Activated CD8-positive, alpha-beta memory T cell treated with anti-CD3 and anti-CD28 coated beads, Interleukin-2, amount 50 U/mL, for 4 hours (primary cell): ENCODE results near the gene ANKRD18B.
"Not testable (repeated sequence)": the region's sequence is repeated elsewhere in the genome, so short reads cannot be mapped to it uniquely, and the experiment has no call there.

Source experiments
- DNase-seq: peaks from one replicate; pipeline ENCODE4 v3.0.0-alpha.2; 2020

ANKRD18B gene

DNA sequence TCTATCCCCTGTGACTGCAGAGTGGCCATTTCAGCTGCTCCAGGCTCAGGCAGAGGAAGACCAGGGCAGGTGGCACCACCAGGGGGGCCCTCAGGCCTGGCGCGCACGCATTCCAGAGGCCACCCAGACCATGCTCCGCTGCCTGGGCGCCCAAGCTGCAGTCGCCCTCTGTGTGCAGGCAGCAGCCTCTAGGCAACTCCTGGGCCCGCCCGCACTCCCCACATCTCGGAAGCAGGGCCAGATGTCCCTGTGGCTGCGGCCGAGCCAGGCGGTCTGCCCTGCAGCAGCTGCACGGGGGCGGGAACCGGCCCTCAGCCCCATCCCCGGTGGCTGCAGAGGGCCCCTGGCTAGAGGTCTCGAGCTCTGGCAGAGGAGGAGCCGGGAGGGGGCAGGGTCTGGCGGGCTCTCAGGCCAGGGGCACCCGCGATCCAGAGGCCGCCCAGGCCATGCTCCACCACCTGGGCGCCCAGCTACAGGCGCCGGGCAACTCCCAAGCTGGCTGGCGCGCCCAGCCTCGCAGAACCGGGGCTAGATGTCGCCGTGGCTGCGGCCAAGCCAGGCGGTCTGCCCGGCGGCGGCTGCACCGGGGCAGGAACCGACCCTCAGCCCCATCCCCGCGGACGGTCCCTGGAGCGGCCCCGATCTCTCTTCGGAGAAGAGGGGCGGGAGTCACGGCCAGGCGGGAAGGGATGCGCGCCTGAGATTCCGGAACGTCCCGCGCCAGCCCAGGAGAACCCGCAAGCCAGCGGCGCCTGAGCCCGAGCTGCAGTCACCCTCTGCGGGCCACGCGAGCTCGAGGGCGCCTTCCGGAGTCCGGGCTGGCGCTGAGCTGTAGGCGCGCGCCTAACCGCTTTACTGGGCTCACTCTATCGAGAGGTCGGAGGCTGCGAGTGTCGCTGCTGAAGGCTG, at the start of gene ANKRD18B:
Gene ANKRD18B, plus strand, starts transcription at position 855 of the 909 bp plus-strand sequence. CDS start 239 bp downstream, outside the sequence.
- peak; percentile 35 for DNase-seq

DNA sequence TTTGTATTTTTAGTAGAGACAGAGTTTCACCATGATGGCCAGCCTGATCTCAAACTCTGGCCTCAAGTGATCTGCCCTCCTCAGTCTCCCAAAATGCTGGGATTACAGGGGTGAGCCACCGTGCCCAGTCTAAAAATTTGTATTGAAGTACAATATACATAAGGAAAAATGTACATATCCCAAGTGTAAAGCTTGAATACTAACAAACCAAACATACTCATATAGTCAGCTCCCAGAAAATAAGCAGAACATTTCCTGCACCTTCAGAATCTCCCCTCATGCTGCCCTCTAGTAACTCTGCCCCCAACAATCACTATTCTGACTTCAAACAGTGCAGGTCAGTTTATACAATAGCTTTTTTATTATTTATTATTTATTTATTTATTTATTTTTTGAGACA, 48.7 kb upstream of the ANKRD18B start:
- DNase-seq: no peak

DNA sequence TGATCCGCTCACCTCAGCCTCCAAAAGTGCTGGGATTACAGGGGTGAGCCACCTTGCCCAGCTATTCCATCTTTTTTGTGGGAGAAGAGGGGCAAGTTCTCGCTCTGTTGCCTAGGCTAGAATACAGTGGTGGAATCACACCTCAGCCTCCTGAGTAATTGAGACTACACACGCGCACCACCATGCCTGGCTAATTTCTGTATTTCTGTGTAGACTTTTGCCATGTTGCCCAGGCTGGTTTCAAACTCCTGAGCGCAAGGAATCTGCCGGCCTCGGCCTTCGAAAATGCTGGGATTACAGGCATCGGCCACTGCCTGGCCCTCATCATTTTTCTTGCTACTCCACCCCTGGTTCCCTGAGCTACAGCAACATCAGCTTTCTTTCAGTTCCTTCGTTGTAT, 47.5 kb upstream of the ANKRD18B start:
- DNase-seq: no peak

DNA sequence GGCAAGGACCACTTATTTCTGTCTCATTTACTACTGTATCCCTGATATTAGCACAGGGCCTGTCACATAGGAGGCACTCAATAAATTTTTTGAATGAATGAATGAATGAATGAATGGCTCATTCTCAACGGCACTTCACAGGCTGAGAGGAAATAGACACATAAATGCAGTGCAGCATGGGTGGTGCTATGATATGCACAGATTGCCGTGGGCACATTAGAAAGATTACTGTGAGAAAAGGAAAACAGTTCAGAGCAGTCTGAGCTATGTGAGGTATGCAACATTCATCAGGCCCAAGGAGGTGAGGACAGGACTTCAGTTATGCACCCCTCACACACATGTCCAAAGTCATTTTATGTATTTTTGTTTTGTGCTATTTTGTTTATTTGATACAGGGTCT, 43.9 kb upstream of the ANKRD18B start:
- DNase-seq: no peak

DNA sequence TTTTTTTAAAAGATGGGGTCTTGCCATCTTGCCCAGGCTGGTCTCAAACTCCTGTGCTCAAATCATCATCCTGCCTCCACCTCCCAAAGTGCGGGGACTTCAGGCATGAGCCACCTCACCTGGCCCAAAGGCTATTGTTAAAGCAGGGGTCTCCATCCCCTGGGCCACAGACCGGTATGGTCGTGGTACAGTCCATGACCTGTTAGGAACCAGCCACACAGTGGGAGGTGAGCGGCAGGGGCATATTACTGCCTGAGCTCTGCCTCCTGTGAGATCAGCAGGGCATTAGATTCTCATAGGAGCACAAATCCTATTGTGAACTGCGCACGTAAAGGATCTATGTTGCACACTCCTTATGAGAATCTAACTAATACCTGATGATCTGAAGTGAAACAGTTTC, 43.1 kb upstream of the ANKRD18B start:
- no peak for DNase-seq

DNA sequence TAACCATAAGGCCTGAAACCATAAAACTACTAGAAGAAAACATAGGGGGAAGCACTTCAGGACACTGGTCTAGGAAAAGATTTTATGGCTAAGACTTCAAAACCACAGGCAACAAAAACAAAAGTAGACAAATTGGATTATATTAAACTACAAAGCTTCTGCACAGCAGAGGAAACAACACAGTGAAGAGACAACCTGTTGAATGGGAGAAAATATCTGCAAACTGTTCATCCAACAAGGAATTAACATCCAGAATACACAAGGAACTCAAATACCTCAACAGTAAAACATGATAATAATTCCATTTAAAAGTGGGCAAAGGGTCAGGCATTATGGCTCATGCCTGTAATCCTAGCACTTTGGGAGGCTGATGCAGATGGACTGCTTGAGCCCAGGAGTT, 38.7 kb upstream of the ANKRD18B start:
- not testable (repeated sequence) for DNase-seq

DNA sequence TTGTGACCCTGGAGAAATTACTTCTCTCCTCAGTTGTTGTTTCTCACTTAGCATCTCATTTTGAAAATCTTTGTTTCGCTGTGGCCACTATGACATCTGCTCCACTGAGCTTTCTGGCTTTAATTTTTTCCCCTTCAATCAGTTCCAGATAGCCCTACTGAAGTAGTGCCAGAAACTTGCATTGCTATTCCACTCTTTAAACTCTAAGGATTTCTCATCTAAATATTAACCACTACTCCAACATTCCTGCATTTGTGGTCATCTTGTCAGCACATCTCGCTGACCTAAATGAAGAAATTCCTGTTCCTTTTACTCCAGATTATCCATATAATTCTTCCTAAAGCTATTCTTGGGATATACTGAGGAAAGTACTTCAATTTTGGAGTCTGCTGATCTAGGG, 35.0 kb upstream of the ANKRD18B start:
- DNase-seq: no peak

DNA sequence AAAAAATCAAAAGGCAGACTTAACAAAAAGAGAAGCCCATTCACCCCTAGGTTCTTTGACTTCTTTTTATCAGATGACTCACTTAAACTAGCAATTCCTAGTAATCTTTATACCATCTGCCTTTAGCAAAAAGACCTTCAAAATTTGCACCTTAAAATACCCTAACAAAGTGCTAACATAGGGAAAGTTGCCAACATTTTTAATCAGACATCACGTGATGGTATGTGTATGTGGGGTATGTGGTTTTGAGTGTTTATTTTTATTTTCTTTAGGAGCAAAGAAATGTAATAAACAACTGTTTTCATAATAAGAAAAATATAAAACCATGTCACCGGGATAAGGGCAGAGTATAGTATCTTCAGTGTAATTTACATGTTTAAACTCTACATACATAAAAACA, 30.2 kb upstream of the ANKRD18B start:
- DNase-seq: not testable (repeated sequence)

DNA sequence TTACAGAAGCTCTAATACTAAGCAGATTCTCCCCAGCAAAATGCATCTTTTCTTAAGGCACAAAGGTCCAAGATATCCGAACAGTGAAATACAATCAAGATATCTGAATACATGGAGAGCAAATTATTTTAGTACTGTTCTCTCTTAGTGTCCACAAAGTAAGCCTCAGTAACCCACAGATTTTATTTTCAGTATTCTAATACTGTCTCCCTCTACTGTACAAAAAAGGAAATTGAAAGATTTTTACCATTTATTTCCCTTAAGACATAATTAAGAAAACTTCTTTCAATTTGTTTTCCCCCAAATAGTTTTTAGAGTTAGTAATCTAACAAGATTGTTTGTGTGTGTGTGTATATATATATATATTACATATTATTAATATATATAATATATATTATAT, 25.7 kb upstream of the ANKRD18B start:
- no peak for DNase-seq

DNA sequence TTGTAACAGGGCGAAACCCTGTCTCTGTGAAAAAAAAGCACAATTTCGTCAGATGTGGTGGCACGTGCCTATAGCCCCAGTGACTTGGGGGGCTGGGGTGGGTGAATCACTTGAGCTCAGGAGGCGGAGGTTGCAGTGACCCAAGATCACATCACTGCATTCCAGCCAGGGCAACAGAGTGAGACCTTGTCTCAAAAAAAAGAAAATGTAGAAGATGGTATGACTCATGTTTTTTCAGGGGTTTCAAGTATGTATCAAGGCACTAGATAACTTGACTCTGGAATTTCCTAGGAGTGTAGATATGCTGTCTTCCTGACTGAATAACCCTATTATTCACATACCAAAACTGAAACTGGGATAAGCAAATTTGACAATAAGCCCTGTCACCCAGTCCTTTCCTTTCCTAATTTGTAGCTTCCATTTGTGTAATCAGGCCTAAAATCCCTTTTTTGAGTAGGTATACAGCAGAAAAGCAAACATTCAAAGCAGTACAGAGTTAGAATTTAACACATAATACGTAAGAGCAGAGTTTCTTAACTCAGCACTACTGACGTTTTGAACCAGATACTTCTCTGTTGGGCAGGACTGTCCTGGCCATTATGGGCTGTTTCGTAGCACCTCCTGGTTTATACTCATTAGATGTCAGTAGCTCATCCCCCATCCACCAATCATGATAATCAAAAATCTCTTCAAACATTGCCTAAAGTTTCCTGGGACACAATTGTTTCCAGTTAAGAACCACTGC, 17.3 kb upstream of the ANKRD18B start:
- no peak for DNase-seq

DNA sequence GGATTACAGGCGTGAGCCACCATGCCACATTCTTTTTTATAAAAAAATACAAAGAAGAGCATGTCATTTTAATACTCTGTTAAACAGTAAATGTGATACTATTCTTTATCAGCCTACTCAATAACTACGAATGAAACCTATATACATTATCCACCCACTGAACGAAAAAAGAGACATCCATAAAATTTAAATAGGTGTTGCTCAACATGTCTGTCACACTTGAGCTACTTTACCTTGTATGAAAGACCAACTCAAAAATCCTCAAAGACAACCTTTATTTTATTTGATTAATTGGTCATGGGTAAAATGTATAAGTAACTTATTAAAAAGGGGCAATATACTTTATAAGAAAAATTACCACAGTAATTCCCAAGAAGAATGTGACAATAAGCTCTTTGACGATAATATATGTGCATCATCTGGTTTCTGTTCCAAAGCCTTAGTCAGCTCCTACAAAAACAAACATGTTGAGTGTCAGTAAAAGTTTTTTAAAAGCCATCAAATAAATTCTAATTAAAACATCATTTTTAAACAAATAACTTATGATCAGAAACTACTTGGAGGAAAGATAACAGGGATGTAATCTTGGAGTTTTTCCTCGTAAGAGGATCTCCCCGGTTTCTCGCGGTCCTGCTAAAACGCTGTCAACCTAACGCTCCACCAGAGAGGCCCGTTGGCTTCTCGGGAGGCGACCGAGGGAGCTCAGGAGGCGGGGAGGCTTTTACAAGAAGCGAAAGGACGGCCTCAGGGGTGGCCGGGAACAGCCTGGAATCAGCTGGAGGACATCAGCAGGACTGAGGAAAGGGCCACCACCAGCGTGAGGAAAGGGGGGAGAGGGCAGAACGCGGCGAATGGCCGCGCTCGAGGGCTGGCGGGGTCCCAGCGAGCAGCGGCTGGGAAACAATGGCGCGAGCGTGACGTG, 13.5 kb upstream of the ANKRD18B start:
- peak; percentile 34 for DNase-seq

DNA sequence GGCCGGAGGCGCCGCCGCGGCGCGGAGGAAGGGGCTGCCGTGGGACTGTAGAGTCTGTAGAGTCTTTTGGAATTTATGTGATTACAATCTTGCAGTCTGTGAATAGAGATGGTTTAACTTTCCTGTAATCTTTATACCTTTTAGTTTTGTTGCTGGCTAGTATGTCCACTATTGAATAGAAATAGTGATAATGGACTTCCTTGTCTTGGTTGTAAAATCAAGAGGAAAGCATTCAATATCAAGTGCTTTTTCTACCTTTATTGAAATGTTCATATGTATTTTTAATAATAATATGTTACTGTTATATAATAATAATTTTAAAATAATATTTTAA, 12.9 kb upstream of the ANKRD18B start:
- not testable (repeated sequence) for DNase-seq

DNA sequence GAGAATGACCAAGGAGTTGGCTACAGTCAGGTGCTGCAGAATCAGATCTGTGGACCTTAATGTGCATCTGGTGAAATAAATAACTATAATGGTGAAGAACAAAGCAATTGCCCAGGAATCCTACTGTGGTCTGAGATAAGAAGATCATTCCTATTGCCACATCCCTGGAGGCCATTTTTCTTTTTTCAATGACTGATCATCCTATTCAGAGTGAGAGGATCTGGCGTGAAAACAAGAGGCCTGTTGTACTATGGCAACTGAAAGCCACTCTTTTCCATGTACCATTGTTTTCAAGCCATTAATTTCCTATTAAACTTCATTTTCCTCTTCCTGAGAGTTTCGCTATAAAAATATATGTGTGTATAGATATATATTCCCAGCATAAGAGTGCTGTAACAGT, 11.5 kb upstream of the ANKRD18B start:
- DNase-seq: not testable (repeated sequence)

DNA sequence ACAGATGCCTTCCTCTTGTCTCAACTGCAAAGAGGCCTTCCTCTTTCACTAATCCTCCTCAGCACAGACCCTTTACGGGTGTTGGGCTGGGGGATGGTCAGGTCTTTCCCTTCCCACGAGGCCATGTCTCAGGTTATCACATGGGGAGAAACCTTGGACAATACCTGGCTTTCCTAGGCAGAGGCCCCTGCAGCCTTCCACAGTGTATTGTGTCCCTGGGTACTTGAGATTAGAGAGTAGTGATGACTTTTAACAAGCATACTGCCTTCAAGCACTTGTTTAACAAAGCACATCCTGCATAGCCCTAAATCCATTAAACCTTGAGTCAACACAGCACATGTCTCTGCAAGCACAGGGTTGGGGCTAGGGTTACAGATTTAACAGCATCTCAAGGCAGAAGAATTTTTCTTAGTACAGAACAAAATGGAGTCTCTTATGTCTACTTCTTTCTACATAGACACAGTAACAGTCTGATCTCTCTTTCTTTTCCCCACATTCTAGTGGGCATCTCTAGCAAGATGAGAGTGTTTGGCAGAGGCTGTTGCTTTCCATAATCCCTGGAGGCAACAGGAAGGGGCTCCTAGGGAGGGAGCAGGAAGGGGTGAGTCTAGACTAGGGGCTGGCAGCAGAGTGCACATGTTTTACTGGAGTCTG, 8.6 kb upstream of the ANKRD18B start:
- DNase-seq: not testable (repeated sequence)

DNA sequence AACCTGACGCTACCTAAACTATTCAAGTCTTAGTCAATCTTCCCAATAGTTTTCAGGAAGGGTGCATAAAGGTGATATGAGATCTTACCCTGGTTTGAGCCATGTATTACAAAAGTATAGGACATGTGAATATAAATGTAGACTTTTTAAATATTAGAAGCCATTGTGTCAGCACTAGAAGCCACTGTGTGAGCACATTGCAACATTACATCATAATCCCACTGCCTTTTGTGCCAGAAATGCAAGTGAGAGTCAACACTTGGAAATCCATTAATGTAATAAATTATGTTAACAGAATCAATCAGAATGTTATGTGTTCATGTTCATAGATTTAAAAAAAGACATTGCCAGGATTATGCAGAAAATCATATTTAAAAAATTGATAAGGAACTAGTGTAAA, 7.7 kb upstream of the ANKRD18B start:
- DNase-seq: not testable (repeated sequence)

DNA sequence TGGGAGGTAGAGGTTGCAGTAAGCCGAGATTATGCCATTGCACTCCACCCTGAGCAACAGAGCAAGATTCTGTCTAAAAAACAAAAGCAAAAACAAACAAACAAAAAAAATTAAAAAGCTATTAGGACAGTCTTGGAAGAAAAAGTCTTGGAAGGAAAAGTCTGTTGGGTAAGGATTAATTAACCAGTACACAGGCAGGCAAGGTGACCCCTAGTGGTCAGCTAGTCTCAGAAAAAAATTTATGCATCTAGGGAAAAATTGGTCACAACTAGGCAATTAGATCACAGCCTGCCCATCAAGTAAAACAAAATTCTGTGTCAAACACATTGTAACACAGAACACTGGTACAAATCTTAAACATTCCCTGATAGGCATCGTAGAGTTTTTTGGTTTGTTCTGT, 6.7 kb upstream of the ANKRD18B start:
- no peak for DNase-seq

DNA sequence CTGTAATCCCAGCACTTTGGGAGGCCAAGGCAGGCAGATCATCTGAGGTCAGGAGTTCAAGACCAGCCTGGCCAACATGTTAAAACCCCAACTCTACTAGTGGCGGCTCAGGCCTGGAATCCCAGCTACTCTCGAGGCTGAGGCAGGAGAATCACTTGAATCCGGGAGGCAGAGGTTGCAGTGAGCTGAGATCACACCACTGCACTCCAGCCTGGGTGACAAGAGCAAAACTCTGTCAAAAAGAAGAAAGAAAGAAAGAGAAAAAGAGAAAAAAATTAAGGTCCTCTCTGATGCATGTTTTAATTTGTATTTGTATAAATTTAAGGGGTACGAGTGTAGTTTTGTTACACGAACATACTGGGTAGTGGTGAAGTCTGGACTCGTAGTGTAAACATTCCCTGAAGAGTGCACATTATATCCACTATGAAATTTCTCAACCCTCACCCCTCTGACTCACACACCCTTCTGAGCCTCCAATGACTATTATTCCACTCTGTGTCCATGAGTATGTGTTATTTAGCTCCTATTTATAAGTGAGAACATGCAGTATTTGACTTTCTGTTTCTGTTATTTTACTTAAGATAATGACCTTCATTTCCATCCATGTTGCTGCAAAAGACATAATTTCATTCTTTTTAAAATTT, 6.0 kb upstream of the ANKRD18B start:
- not testable (repeated sequence) for DNase-seq

DNA sequence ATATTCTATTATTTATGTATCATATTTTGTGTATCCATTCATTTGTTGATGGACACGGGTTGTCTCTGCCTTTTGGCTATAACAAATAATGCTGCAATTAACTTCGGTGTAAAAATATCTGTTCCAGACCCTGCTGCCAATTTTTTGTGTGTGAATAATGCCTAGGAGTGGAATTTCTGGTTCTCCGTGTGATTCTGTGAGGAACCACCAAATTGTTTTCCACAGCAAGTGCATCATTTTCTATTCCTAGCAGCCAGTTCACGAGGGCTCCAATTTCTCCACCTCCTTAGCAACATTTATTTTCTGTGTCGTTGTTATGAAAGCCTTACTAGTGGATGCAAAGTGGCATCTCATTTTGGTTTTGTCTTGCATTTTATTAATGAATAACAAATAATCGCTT, 2.2 kb upstream of the ANKRD18B start:
- not testable (repeated sequence) for DNase-seq

DNA sequence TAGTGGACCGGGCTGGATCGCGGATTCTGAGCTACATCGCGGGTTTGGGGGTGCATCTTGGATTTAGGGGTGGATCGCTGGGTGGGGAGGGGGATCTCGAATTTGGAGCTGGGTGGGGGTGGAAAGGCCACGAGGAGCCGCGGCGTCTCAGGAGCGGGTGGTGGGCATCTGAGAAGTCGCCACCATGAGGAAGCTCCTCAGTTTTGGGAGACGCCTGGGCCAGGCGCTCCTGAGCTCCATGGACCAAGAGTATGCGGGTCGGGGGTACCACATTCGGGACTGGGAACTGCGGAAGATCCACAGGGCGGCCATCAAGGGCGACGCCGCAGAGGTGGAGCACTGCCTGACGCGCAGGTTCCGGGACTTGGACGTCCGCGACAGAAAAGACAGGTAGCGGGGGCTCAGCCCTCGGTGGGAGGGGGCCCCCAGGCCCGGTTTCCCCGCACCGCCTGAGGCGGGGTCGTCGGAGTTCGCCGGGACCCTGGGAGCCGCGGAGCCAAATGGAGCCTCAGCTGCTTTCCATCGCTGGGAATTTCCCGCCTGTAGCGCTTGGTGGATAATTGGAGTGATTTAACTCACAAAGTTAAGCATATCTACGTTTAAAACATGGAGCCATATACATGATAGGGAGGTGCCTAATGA, 376 bp downstream of the ANKRD18B start:
- DNase-seq: no peak

DNA sequence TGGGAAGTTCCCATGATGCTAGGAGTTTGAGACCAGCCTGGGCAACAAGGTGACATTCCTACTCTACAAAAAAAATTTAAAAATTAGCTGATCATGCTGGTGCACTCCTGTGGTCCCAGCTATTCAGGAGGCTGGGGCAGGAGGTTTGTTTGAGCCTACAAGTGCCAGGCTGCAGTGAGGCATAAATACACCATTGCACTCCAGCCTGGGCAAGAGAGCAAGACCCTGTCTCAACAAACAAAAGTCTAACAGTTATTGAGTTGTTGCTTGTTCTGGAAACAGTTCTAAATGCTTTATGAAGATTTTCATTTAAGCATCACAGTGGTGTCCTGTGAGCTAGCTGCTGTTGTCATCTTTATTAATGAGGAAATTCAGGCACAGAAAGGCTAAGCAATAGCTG, 4.0 kb downstream of the ANKRD18B start:
- not testable (repeated sequence) for DNase-seq

DNA sequence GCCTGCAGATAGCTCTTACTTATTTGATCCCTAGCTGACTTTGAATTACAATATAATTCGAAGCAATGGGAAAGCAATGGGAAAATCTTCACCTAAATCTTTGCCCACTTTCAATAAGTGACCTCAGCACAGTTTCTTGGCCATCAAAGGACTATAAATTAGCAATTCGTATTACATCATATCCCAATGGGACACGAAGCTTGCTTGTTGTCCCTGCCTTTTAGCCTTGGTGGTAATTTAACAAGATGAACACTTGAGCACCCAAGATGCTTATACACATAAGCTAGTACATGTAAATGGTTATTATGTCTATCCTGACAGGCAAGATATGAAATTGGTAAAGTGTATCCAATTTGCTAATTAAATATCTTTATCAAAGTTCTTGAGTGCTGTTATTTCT, 9.9 kb downstream of the ANKRD18B start:
- not testable (repeated sequence) for DNase-seq
